Measurements from ENCODE around the gene STRN4.
"Not testable (repeated sequence)": the region's sequence is repeated elsewhere in the genome, so short reads cannot be mapped to it uniquely, and the experiment has no call there.

The STRN4 gene

DNA sequence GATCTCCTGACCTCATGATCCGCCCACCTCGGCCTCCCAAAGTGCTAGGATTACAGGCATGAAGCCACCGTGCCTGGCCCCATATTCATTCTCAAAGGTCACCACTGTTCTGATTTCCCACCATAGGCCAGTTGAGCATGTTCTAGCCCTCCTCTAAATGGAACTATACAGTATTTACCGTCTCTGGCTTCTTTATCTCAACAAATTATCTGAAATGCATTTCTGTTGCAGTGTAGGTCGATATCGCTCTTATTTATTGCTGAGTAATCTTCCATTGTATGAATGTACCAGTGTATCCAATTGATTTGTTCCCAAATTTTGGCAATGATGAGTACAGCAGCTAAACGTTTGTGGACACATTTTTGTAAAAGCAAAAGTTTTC lies 26.8 kb upstream of the STRN4 start:
- no peak for DNase-seq

DNA sequence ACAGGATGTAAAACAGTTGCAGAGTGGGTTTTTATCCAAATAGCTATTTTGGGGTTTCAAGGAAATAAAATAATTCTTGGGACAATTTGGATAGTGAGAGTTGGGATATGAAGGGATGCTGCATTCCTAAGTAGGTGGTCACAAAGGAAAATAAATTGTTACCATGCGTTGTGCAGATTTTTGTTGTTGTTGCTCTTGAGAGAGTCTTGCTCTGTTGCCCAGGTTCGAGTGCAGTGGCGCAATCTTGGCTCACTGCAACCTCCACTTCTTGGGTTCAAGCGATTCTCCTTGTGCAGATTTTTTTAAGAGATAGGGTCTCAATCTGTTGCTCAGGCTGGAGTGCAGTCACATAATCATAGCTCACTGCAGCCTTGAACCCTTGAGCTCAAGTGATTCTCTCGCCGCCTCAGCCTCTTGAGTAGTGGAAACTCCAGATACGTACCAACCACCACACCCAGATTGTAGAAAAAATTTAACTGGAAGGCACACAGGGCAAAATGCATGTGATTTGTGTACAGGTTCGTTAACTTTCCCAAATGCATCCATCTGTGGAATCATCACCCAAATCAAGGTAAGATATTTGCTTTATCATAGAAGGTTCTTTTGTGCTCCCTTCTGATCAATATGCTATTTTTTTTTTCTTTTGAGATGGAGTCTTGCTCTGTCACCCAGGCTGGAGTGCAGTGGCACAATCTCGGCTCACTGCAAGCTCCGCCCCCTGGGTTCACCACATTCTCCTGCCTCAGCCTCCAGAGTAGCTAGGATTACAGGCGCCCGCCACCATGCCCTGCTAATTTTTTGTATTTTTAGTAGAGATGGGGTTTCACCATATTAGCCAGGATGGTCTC lies 26.1 kb upstream of the STRN4 start:
- peak; percentile 57 for DNase-seq

DNA sequence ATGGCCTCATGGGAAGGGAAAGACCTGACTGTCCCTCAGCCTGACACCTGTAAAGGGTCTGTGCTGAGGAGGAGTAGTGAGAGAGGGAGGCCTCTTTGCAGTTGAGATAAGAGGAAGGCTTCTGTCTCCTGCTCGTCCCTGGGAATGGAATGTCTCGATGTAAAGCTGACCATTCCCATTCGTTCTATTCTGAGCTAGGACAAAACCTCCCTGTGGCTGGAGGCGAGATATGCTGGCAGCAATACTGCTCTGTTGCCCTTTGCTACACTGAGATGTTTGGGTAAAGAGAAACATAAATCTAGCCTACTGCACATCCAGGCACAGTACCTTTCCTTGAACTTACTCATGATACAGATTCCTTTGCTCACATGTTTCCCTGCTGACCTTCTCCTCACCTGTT lies 22.5 kb upstream of the STRN4 start:
- not testable (repeated sequence) for DNase-seq

DNA sequence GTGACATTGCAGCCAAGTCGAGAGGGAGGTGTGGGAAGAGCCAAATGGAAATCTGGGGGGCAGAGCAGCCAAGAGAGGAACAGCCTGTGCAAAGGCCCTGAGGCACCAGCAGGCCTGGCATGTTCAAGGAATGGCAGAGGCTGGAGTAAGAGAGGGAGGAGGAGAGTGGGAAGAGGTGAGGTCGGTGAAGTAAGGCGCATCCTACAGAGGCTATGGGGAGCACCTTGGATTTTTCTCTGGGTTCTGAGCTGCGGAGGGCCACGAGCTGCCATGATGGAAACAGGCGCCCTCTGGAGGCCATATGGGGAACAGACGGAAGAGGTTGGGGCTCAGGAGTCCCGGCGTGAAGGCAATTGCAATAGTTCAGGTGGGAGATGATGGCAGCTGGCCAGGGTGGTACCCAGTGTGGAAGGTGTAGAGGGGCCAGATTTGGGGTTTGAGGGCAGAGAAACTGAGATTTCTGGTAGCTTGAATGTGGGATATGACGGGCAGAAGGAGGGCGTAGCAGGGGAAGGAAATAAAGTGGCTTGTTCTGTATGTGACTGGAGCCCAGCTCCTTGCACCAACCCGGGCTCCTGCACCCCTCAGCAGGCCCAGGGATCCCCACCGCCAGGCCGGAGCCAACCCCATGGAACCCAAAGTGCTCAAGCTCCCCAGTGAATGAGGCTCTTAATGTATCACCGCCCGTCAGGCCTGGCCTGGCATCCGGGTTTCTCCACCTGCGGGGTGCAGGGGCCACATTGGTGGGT lies 20.5 kb upstream of the STRN4 start:
- DNase-seq: no peak

DNA sequence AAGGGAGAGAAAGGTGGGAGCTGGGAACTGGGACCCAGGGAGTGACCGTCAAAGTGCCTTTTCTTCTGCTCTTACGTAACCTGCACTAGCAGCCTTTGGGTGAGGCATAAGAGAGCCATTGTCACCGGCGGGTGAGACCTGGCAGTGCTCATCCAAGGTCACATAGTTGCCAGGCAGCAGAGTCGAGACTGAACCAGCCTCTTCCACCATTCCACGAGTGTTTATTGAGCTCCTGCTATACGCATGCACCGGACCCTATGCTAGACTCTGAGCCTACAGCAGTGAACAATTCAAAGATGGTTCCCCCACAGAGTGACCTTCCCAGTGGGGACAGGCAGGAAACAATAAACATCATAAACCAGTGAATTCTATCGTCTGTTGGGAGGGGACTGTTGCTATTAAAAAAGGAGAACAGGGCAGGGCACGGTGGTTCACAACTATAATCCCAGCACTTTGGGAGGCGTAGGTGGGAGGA lies 18.6 kb upstream of the STRN4 start:
- DNase-seq: no peak

DNA sequence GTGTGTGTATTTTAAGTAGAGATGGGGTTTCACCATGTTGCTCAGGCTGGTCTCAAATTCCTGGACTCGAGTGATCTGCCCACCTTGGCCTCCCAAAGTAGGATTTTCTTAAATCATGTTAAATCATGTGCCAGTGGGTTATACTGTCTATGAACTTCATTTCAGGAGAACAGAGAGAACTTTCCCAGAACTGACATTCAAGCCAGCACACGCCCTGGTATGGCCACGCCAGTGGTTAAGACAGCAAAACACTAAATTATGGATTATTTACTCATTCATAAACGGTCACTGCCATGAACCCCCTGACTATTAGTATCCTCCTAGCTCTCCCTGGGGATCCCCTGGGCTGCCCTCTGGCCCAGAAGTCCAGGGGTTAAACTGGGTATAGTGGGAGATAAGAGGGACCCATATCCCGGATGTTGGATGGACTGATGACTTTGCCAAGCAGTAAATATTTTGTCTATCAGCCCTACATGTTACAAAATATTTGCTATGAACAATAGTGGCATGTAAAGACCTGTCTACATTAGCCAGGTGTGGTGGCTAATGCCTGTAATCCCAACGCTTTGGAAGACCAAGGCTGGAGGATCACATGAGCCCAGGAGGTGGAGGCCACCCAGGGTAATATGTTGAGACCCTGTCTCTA lies 16.1 kb upstream of the STRN4 start:
- DNase-seq: no peak

GRCh38 chr19:46761418-46761831 lies 15.2 kb upstream of the STRN4 start:
- peak; percentile 74 for DNase-seq

GRCh38 chr19:46760897-46761296 lies 14.6 kb upstream of the STRN4 start:
- not testable (repeated sequence) for DNase-seq

- DNase-seq: no peak
Observed at GRCh38 chr19:46760363-46760762, 14.1 kb upstream of the STRN4 start.

- peak; percentile 99 for DNase-seq
Observed at GRCh38 chr19:46759817-46760333, 13.6 kb upstream of the STRN4 start.

DNA sequence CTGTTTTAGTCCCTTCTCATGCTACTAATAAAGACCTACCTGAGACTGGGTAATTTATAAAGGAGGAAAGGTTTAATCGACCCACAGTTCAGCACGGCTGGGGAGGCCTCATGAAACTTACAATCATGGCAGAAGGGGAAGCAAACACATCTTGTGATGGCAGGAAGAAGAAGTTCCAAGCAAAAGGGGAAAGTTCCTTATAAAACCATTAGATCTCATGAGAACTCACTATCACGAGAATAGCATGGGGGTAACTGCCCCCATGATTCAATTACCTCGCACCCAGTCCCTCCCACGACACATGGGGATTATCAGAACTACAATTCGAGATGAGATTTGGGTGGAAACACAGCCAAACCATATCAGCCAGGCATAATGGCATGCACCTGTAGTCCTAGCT lies 13.0 kb upstream of the STRN4 start:
- no peak for DNase-seq

DNA sequence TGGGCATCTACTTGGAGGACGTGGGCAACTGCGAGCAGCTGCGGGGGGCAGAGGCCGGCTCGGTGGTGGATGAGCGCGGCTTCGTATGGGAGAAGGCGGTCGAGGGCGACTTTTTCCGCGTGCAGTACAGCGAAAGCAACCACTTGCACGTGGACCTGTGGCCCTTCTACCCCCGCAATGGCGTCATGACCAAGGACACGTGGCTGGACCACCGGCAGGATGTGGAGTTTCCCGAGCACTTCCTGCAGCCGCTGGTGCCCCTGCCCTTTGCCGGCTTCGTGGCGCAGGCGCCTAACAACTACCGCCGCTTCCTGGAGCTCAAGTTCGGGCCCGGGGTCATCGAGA lies 10.3 kb upstream of the STRN4 start:
- no peak for DNase-seq

DNA sequence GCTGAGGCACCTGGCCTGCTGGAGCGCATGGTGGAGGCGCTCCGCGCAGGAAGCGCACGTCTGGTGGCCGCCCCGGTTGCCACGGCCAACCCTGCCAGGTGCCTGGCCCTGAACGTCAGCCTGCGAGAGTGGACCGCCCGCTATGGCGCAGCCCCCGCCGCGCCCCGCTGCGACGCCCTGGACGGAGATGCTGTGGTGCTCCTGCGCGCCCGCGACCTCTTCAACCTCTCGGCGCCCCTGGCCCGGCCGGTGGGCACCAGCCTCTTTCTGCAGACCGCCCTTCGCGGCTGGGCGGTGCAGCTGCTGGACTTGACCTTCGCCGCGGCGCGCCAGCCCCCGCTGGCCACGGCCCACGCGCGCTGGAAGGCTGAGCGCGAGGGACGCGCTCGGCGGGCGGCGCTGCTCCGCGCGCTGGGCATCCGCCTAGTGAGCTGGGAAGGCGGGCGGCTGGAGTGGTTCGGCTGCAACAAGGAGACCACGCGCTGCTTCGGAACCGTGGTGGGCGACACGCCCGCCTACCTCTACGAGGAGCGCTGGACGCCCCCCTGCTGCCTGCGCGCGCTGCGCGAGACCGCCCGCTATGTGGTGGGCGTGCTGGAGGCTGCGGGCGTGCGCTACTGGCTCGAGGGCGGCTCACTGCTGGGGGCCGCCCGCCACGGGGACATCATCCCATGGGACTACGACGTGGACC lies 9.7 kb upstream of the STRN4 start:
- no peak for DNase-seq

- peak; percentile 55 for DNase-seq
Observed at GRCh38 chr19:46755077-46755852, 9.0 kb upstream of the STRN4 start.

- no peak for DNase-seq
Observed at GRCh38 chr19:46753420-46754155, 7.3 kb upstream of the STRN4 start.

- peak; percentile 45 for DNase-seq
Observed at GRCh38 chr19:46748325-46749109, 2.3 kb upstream of the STRN4 start.

DNA sequence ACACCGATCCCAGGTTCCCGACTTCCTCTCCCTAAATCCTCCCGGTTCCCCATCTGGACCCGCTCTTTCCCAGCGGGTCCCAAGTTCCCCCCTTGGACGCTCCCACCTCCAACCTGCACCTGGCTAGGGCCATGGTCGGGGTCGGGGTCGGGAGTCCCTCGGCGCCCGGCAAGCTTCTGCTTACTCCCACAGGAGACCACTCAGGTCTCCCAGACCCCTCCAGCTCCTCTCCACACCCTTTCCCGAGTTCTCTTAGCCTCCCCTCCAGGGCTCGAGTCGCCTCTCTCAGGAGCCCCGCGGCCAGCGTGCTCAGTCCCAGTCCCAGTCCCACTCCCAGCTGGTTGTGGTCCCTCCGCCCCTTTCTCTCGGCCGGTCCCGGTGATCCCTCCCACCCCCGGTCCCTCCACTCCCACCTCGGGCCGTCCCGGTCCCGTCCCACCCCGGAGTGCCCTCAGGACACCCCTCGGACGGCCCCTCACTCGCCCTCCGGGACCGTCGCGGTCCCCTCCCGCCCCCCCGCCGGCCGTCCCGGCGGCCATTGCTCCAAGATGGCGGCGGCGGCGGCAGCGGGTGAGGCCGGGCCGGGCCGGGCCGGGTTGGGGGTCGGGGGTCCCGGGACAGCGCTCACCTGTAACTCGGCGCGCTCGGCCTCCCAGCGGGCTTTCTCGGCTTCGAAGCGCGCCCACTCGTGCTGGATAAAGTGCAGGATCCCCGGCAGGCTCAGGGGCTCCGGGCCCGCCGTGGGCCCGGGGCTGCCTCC lies 549 bp downstream of the STRN4 start, which contains the start of gene FKRP:
Gene FKRP (plus strand): TSS at position 537 of the 760 bp plus-strand sequence. CDS start 9,394 bp downstream, outside the sequence.
- DNase-seq: no peak

DNA sequence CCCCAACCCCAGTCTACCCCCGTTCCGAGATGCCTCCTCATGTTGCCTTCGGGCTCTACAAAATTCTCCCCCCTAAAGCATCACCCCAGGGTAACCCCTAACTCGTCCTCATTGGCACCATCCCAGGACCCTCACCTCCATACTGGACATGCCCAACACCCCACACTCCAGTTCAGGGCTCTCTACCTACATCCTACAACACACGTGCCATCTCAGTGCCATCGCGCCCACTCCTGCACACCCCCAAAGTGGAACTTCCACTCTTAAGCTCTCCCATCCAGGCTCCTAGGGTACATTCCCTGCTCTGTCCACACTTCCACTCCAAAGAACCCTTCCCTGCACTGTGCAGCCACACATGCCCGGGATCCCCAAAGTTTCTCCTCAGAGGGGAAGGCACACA lies 1.2 kb downstream of the STRN4 start:
- no peak for DNase-seq

GRCh38 chr19:46744005-46744691 lies 2.1 kb downstream of the STRN4 start:
- DNase-seq: no peak
